Adrenal gland (tissue), 12 donors: ENCODE data around the gene FSD1. TPM values are rescaled to one million over a fixed set of nuclear protein-coding genes. Genes with fewer than 3 reads are reported as not detected.

Source experiments
- DNase-seq, 7 donors: peaks; one replicate each; pipeline ENCODE4 v3.0.0-alpha.2; 2019 to 2020
- H3K27ac ChIP-seq, 5 donors: fragments of 200-600 bp; sonication (generic) in 4 of 5; 1 replicate in 3 of 5; 2 replicates in 2 of 5; pipeline versions ENCODE4 v1.5.1 to v1.8.0; 2016 to 2020; ENCODE audit warnings: mild to moderate bottlenecking in 1 of 5
- H3K27me3 ChIP-seq: fragments of 200-600 bp; 2 replicates; pipeline ENCODE4 v1.8.0; 2021
- H3K36me3 ChIP-seq, 2 donors: fragments of 200-600 bp; replicated peaks in 1 of 2; 1 replicate in 1 of 2; 2 replicates in 1 of 2; pipeline versions ENCODE4 v1.5.1 to v1.8.0; 2018 to 2022
- H3K4me1 ChIP-seq, 2 donors: fragments of 200-600 bp; replicated peaks in 1 of 2; 1 replicate in 1 of 2; 2 replicates in 1 of 2; pipeline versions ENCODE4 v1.5.1 to v1.8.0; 2018 to 2021
- H3K4me3 ChIP-seq, 4 donors: fragments of 200-600 bp; sonication (generic) in 3 of 4; one replicate each; pipeline ENCODE4 v1.5.1; 2016 to 2018
- H3K9me3 ChIP-seq, 3 donors: fragments of 200-600 bp; sonication (generic) in 1 of 3; replicated peaks in 1 of 3; 1 replicate in 2 of 3; 2 replicates in 1 of 3; pipeline versions ENCODE4 v1.5.1 to v1.8.0; 2016 to 2021
- POLR2A ChIP-seq, 2 donors: fragments of 450-650 bp; IDR thresholded peaks; one replicate each; pipeline ENCODE4 v1.6.1; 2017; ENCODE audit warnings: antibody characterized with exemption in 2 of 2, mild to moderate bottlenecking in 2 of 2, moderate library complexity in 1 of 2
- WGBS, 4 donors: extraction: QIAGEN DNeasy Blood & Tissue Kit in 2 of 4; methylation state at CpG; one replicate each; pipeline versions ENCODE4 v1.1.5 to v1.1.7; 2013 to 2017; 5-methylcytosine and 5-hydroxymethylcytosine counted together
- intact Hi-C, 2 donors: fragments of 100-400 bp; cut with DNase I; formaldehyde crosslinking; loops; one replicate each; pipeline versions ENCODE4 v1.14.1 to v1.15.0; 2022 to 2023
- polyA plus RNA-seq, 3 donors: library from polyadenylated mRNA; stranded (reverse); fragments of 200-250 nt in 2 of 3; fragments of 350-450 nt in 1 of 3; fragmentation: Illumina TruSeq in 1 of 3; extraction: RNeasy Lipid Tissue Mini Kit (QIAGEN cat#74804) in 1 of 3; gene quantifications; one replicate each; pipeline ENCODE4 v1.2.3, GENCODE V29; 2013 to 2014
- total RNA-seq, 9 donors: library from RNA; depleted of rRNA in 4 of 9; stranded (reverse); fragments of >200 nt in 4 of 9; fragments of 120-200 nt in 1 of 9; fragmentation: NEBNext Ultra II Directional in 1 of 9; extraction: Animal tissue kit (Norgen Biotek cat#: 25700) in 1 of 9; gene quantifications; one replicate each; pipeline versions ENCODE4 v1.1.0 to v1.2.4, GENCODE V29; 2013 to 2023
- TF ChIP-seq, protein P1 (sequence below), 6 experiments: fragments of 450-650 bp in 4 of 6; fragments of 200-600 bp in 2 of 6; sonication (generic) in 1 of 6; IDR thresholded peaks; 1 replicate in 5 of 6; 2 replicates in 1 of 6; pipeline versions ENCODE4 v1.5.1 to v1.8.0; 2016 to 2021; ENCODE audit warnings: antibody characterized with exemption in 6 of 6, mild to moderate bottlenecking in 2 of 6, moderate library complexity in 1 of 6
- donor health status: healthy with polysubstance abuse.
- donor health status: Bipolar disorder and iron deficiency.
- donor health status: DM: yes; HTN: yes; CAD: no.
- donor health status: DM: no; HTN: no; CAD: no.
- donor health status: DM: no; HTN: no; CAD: no.
- donor health status: DM: yes; HTN: yes; CAD: no.

Gene FSD1
- total and polyA plus RNA-seq, 12 donors: 0.34 to 7.2 (median 1.2) TPM; not detected in 3

DNA sequence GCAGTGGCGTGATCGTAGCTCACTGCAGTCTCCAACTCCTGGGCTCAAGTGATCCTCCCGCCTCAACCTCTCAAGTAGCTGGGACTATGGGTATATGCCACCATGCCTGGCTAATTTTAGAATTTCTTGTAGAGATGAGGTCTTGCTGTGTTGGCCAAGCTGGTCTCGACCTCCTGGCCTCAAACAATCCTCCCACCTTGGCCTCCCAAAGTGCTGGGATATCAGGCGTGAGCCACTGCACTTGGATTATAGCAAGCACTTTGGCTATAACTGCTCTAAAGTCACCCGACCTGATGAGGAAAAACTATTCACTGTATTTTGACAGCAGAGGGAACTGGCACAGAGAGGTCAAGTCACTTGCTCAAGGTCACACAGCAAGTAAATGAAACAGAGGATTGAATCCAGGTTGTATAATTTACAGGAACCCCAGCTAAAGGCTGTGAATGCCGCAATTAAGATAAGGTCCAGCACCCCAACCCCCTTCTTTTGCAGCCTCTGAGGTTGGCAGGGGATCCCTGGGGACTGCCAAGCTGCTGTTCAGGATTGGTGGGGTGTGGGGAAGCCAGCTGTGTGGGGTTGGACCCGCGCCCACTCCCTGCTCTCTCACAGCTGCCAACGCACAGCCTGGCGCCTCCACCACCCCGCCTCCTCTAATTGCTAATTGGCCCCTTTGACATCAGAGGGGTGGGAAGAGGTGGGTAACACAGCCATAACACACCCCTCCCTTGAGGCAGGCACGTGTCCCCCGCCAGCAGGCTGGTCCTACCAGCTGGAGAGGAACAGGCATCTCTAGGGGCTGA, 8.2 kb upstream of the FSD1 start:
- DNase-seq: no peak
- TF ChIP-seq POLR2A (IDR thresholded peaks at IDR 0.05): no peak
- TF ChIP-seq, protein P1, sequence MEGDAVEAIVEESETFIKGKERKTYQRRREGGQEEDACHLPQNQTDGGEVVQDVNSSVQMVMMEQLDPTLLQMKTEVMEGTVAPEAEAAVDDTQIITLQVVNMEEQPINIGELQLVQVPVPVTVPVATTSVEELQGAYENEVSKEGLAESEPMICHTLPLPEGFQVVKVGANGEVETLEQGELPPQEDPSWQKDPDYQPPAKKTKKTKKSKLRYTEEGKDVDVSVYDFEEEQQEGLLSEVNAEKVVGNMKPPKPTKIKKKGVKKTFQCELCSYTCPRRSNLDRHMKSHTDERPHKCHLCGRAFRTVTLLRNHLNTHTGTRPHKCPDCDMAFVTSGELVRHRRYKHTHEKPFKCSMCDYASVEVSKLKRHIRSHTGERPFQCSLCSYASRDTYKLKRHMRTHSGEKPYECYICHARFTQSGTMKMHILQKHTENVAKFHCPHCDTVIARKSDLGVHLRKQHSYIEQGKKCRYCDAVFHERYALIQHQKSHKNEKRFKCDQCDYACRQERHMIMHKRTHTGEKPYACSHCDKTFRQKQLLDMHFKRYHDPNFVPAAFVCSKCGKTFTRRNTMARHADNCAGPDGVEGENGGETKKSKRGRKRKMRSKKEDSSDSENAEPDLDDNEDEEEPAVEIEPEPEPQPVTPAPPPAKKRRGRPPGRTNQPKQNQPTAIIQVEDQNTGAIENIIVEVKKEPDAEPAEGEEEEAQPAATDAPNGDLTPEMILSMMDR (IDR thresholded peaks at IDR 0.05): no peak
- Histone ChIP-seq H3K27me3 (no peaks in the 10 kb centered on the region), H3K9me3 (no peaks in the 10 kb centered on the region), H3K27ac (no peak overlapping the region), H3K36me3 (no peaks in the 10 kb centered on the region), H3K4me3 (no peak overlapping the region), H3K4me1 (no peaks in the 10 kb centered on the region)
- intact Hi-C loops: no loop called here
- WGBS, 4 donors: 50 to 57% (median 53%) methylated on average over 10 to 14 of the region's 14 CpGs

DNA sequence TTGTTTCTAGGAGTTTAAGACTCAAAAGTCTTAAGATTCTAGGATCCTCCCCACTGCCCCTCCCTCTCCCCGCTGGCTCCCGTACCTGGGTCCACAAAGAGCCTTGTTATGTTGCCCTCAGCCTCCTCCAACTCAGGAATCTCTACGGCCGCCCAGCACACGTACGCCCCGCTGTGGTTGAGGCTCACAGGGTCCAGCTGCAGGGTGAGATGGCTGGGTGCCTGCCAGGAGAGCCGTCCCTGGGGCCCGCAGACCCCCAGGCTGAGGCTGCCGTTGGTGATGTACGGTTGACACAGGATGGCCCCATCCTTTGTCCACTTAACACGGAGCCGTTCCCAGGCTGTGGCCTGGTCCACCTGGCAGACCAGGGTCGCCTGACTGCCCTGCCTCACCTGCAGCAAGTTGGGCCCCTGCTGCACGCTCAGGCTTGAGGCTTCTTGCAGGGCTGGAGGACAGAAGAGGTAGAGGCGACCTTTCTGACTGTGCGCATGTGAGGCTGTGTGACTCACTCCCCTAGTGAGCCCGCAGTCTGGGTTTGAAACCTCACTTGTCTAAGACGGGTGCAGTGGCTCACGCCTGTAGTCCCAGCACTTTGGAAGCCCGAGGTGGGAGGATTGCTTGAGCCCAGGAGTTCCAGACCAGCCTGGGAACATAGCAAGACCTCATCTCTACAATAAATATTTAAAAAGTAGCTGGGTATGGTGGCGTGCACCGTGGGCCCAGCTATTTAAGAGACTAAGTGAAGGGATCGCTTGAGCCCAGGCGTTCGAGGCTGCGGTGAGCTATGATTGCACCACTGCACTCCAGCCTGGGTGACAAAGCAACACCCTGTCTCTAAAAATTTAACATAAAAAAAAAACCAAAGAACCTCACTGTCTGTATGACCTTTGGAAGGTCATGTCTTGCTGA, 6.2 kb upstream of the FSD1 start:
- WGBS, 4 donors: 78 to 85% (median 82%) methylated on average over 18 to 27 of the region's 27 CpGs

DNA sequence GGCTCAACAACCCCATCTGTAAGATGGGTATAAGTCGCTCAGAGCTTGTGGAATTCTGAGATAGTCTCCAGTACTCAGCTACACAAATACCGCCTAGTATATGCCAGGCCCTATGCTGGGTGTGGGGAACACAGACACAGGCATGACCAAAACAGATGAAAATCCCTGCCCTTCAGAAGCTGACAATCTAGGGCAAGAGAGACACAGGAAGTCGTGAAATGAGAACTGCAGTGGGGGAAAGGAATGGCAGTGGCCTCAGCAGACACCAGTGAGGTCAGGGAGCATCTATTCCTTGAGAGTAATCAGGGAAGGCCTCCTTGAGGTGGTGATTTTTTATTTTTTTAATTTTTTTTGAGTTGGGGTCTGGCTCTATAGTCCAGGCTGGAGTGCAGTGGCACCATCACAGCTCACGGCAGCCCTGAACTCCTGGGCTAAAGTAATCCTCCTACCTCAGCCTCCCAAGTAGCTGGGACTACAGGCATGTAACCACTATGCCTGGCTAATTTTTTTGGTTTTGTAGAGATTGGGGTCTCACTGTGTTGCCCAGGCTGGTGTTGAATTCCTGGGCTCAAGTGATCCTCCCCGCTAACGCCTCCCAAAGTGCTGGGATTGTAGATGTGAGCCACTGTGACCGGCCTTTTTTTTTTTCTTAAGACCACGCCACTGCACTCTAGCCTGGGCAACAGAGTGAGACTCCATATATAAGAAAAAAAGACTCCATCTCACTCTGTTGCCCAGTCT, 5.4 kb upstream of the FSD1 start:
- Histone ChIP-seq H3K27ac (no peak overlapping the region), H3K36me3 (no peaks in the 10 kb centered on the region), H3K4me3 (no peak overlapping the region), H3K9me3 (no peaks in the 10 kb centered on the region), H3K27me3 (peaks cover under 1% of the 10 kb centered on the region), H3K4me1 (no peaks in the 10 kb centered on the region)
- no peak for TF ChIP-seq POLR2A (IDR thresholded peaks at IDR 0.05)
- TF ChIP-seq, protein P1 (IDR thresholded peaks at IDR 0.05): no peak
- DNase-seq: no peak
- intact Hi-C loops: no loop called here
- WGBS, 4 donors: 72 to 89% (median 85%) methylated on average over 6 to 8 of the region's 8 CpGs

More for the DNA sequence above, 6.2 kb upstream of the FSD1 start:
- intact Hi-C loops: no loop called here
- H3K27ac ChIP-seq: no peak overlapping the region
- no peaks in the 10 kb centered on the region for H3K27me3 ChIP-seq
- H3K4me3 ChIP-seq: no peak overlapping the region
- TF ChIP-seq, protein P1 (IDR thresholded peaks at IDR 0.05): no peak
- no peak for TF ChIP-seq POLR2A (IDR thresholded peaks at IDR 0.05)
- H3K9me3 ChIP-seq: no peaks in the 10 kb centered on the region
- DNase-seq: no peak
- H3K36me3 ChIP-seq: no peaks in the 10 kb centered on the region
- H3K4me1 ChIP-seq: no peaks in the 10 kb centered on the region

DNA sequence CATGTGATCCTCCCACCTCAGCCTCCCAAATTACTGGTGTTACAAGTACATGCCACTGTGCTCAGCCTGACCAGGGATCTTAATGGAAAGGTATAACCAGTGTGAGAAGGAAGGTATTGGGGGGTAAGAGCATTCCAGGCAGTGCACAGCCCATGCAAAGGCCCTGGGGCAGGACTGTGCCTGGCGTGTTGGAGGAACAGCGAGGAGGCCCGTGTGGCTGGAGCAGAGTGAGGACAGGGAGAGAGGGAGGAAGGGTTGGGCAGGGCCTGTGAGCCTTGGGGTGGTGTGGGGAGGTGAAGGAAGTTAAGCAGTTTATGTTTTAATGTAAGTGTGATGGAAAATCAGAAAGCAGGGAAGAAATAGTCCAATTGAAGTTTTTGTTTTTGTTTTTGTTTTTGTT, 3.8 kb upstream of the FSD1 start:
- no peak for TF ChIP-seq POLR2A (IDR thresholded peaks at IDR 0.05)
- TF ChIP-seq, protein P1 (IDR thresholded peaks at IDR 0.05): no peak
- Histone ChIP-seq H3K9me3 (no peaks in the 10 kb centered on the region), H3K4me1 (no peaks in the 10 kb centered on the region), H3K36me3 (no peaks in the 10 kb centered on the region), H3K27ac (no peak overlapping the region), H3K27me3 (peaks cover 8% of the 10 kb centered on the region), H3K4me3 (no peak overlapping the region)
- intact Hi-C loops: no loop called here
- DNase-seq: no peak
- 89 to 97% (median 94%) methylated on average over 3 of the region's 3 CpGs for WGBS, 4 donors
